Mucosa of gallbladder (tissue), 1 donor: ENCODE data around the gene SLC35B2. TPM values are rescaled to one million over a fixed set of nuclear protein-coding genes. Genes with fewer than 3 reads are reported as not detected.
A peak's percentile ranks its signal among the peaks of the same experiment; 100 is the strongest.

Experiments used
- DNase-seq: peaks from one replicate; pipeline ENCODE4 v3.0.0-alpha.2; 2020; ENCODE audit warnings: low spot score
- total RNA-seq: library from RNA; stranded (reverse); gene quantifications from one replicate; pipeline ENCODE4 v1.2.1, GENCODE V29; 2021
- donor health status: DM: no; HTN: no; CAD: no.

SLC35B2 gene
- total RNA-seq, 1 donor from 2014 or later = 50.8 TPM

DNA sequence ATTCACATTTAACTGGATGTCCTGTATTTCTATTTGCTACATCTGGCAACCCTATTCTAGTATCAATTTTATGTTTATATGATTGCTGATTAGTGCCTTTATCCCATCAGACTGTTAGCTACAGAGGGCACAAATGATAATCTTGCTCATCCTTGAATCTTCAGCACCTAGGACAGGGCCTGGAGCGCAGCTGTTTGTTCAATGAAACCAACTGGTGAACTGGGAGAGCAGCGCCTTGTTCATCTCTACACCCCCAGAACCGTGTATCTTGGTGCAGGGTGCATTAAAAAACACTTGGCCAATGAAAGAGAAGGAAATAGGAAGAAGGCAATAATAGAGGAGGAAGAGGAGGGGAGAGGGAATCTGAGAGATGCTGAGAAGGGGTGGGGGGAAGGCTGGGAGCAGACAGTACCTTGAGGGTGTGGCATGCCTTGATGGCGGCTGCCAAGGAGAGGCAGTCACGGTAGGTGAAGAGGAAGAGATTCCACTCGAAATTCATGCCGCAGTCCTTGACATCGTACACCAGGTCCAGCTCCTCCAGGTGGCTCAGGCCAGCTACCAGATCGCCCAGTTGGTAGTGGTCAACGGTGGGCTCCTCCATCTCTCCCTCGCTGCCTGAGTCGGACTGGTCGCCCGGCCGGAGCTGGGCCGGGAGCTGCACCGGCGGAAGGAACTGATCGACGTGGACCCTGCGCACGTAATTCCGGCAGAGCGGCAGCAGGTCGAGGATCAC is 28.4 kb upstream of the SLC35B2 start:
- DNase-seq = no peak

GRCh38 chr6:44284867-44285266 is 27.5 kb upstream of the SLC35B2 start:
- DNase-seq = no peak

DNA sequence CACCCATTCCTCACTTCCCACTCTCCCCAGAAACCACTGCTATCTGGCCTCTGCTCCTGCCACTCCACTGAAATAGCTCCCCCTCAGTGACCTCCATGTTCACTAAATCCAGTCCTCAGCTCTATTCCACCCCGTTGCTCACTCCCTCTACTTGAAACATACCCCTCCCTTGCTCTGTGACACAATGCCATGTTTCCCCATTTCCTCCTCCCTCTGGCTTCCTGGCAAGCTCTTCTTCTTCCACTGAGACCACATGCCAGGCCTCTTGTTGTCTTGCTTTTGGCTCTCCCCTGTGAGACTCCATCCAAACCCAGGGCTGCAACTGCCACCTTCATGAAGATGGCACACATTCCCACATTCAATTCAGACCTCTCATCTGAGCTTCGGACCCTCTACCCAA is 26.8 kb upstream of the SLC35B2 start:
- no peak for DNase-seq

- no peak for DNase-seq
Observed at GRCh38 chr6:44278774-44279697, 21.7 kb upstream of the SLC35B2 start.

DNA sequence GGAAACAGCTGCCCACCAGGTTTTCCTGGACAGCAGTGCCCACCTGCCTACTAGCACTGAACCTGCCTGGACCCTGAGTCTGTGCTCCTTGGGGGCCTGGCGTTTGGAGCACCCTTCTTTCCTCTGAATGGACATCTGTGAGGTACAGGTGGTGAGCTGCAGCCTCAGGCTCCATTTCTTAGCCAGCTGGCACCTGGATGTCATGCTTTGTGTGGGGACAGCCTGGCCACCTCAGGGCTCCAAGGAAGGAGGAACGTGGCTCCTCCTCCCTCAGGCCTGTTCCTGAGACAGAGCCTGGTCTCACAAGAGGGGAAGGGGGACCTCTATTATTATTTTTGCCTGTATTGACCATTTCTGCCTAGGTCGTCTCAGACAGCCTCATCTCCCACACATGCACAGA is 21.0 kb upstream of the SLC35B2 start:
- DNase-seq = no peak

DNA sequence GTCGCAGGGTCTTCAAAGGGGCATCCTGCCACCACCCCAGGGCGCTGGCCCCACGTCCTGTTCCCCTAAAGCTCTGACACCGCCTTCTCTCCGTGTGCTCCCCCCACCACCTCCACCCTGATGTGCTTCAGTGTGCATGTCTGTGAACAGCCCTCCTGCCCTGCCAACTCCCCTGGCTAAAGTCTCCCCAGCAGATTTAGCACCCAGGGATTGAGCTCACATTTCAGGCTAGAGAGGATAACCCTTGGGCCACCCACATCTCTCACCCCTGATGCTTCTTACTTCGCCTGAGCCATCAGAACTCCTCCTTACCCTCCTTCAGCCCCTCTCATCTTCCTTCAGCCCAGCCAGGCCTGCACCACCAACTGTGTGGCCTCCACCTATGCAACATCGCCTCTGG is 20.4 kb upstream of the SLC35B2 start:
- DNase-seq = no peak

DNA sequence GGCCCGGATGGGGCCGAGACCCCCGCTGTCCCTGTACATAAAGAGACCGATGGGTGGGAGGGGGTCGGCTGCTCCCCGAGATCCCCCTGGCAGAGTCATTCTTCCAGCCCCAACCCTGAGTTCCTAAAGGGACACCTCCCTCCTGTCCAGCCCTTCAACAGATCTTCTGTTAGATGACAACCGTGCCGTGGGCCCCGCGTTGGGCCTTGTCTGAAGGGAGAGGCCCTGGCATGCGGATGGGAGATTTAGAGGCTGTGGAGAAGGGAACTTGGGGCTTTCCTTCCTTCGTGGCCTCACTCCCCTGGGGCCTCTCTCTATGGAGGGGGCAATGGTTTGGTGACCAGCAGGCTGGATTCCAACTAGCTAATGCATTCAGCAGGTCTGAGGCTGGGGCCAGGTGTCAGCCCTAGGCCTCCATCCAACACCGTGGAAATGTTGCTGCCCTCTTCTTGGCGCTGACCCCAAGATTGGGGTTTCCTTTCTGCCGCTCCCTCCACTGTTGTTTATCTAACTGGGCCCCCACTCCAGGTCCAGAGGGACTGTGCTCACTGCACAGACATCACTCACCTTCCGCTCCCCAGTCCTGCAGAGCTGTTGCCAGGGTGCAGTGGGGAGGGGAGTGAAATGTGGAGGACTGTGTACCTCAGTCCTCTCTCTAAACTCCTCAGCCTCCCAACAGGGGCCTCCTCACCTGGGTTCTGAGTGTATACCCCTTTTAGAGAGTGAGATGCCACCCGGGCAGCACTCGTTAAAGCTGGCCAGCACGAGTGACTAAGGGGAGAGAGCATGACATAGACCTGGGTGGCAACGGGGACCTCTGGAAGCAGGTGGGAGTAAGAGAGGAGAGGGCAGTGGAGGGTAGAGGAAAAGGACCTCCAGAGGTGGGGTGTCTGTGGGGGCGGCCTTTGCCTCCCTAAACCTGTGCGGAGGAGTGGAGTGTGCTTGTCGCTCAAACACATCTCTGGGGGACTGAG is 19.6 kb upstream of the SLC35B2 start:
- DNase-seq = no peak

DNA sequence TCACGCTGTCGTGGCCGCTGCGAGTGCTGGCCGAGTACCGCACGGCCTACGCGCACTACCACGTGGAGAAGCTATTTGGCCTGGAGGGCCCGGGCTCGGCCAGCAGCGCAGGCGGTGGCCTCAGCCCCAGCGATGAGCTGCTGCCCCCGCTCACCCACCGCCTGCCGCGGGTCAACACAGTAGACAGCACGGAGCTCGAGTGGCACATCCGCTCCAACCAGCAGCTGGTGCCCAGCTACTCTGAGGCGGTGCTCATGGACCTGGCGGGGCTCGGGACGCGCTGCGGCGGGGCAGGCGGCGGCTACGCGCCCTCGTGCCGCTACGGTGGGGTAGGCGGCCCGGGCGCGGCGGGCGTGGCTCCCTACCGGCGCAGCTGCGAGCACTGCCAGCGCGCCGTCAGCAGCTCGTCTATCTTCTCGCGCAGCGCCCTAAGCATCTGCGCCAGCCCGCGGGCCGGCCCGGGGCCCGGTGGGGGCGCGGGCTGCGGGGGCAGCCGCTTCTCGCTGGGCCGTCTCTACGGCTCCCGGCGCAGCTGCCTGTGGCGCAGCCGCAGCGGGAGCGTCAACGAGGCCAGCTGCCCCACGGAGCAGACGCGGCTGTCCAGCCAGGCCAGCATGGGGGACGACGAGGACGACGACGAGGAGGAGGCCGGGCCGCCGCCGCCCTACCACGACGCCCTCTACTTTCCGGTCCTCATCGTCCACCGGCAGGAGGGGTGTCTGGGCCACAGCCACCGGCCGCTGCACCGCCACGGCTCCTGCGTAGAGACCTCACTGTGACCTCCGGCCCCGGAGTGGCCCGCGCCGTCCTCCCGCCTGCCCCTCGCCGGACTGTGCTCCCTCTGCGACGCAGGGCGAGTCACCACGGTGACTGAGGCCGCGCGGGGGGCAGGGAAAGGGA is 18.7 kb upstream of the SLC35B2 start:
- DNase-seq = no peak

DNA sequence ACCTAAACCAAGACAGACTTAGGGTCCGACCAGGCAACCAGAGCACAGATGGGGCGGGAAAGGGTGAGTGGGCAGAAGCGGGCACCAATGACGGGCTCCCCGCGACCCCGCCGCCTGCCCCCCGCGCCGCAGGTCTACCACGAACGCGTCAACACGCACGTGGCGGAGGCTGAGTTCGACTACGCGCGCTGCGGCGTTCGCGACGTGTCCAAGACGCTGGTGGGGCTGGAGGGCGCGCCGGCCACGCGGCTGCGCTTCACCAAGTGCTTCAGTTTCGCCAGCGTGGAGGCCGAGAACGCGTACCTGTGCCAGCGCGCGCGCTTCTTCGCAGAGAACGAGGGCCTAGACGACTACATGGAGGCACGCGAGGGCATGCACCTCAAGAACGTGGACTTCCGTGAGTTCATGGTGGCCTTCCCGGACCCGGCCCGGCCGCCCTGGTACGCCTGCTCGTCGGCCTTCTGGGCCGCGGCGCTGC is 18.0 kb upstream of the SLC35B2 start:
- DNase-seq = no peak

GRCh38 chr6:44273617-44274016 is 16.3 kb upstream of the SLC35B2 start:
- no peak for DNase-seq

DNA sequence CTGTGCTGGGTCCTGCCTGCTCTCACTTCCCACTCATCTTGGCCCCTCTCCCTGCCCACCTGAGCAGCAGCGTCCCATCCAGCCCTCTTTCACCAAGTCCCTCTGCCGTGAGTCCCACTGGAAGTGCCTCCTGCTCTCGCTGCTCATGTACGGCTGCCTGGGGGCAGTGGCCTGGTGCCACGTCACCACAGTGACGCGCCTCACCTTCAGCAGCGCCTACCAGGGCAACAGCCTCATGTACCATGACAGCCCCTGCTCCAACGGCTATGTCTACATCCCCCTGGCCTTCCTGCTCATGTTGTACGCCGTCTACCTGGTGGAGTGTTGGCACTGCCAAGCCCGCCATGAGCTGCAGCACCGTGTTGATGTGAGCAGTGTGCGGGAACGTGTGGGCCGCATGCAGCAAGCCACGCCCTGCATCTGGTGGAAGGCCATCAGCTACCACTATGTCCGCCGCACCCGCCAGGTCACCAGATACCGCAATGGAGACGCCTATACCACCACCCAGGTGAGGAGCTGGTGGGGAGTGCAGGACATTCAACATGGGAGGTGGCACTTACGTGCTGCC is 15.8 kb upstream of the SLC35B2 start:
- no peak for DNase-seq

GRCh38 chr6:44272529-44272928 is 15.2 kb upstream of the SLC35B2 start:
- DNase-seq = no peak

DNA sequence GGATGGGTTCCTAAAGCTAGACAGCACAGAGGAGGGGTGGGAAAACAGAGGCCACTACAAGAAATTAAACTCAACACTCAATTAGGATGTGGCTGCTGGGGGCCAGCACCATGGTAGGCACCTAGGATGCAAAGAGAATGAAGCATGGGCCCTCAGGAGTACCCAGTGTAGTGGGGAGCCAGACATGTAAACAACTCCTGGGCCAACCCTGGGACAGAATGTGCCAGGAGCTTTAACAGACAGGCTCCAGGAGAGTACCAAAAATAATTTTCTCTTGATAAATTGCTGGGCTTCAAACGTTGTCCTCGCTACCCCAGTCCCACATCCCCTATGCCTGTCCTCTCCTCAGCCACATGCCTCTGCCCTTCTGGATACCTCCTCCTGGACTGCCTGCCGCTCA is 14.6 kb upstream of the SLC35B2 start:
- DNase-seq = no peak

GRCh38 chr6:44271406-44271723 is 14.0 kb upstream of the SLC35B2 start:
- DNase-seq = no peak

- DNase-seq = no peak
Observed at GRCh38 chr6:44270526-44271405, 13.4 kb upstream of the SLC35B2 start.

DNA sequence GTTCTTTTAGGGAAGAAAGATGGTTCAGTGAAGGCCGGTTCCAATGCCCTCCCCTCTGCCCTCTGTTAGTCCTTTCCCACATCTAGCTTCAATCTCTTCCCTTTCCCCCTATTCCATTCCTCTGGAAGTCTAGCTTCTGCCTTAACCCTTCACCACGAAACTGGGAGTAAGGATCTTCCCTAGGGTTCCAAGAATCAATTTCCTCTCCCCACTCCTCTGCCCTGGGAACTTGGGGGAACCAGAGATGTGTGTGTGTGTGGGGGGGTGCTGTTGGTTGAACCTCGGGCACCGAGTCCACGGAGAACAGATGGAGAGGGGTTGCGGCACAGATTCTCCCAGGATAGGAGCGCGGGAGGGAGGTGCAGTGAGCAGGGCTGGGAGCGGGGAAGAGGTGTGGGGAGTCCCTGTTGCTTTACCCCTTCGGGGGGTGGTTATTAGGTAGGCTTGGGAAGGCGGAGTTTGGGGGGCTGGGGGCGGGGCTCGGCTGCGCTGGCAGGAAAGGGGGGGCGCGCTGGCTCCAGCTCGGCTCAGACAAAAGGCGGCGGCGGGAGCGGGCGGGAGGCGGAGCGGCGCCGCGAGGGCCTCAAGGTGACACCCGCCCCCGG is 12.7 kb upstream of the SLC35B2 start, which contains the start of gene TMEM151B:
Gene TMEM151B, plus strand, starts transcription at position 530 of the 605 bp plus-strand sequence. CDS start 293 bp downstream, outside the sequence.
- DNase-seq = no peak

DNA sequence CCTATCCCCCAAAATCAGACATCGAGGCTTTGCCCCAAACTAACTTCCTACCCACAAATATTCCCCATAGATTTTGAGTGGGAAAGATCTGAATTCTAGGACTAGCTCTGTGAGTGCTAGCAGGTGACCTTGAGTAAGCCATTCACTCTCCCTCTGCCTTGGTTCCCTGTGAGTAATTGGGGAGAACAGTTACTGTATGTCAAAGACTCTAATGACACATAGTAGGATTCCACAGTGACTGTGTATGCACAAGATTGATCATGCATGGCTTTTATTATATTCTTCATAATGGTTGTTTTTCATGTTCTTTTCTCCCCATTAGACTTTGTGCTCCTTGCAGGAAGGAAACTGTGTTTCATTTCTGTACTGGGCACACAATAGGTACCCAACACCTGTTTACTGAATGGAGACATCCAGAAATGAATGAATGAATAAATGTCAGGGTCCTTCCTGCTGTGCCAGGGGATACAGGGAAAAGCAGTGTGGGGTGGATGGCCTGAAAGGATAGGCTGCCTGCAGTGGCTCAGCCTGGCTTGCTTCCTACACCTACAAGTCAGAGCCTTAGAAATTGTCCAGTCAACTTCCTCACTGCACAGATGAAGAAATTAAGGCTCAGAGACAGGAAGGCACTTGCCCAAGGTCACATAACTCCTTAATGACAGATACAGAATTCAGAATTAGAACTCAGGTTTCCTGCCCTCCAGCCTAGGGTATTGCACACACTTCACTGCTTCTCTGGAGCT is 12.0 kb upstream of the SLC35B2 start:
- no peak for DNase-seq

DNA sequence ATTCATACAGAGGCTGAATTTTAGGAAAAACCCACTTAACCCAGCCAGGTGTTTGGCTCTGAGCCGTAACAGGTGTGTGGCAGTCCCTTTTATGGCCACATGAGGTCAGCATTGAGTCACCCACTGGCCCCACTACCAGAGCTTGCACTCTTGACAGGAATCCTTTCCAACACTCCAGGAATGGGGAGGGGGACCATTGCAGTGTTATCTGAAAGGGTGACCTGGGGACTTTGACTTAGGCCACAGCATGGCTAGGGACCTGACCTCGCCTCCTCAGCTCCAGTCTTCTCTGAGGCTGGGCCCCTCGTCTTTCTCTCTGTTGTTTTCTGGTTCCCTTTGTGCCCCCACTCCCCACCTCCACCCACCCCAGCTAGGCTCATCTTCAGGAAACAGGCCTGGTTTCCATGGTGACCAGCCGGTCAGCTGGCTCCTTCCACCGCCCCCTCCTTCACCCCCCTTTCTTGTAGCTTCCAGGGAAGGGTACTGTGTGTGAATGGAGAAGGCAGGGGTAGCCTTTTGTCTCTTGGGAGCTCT is 10.8 kb upstream of the SLC35B2 start:
- DNase-seq = peak; percentile 58
